Fibroblast of lung (primary cell): ENCODE data around the gene COL3A1. TPM values are rescaled to one million over a fixed set of nuclear protein-coding genes. Genes with fewer than 3 reads are reported as not detected.
A peak's percentile ranks its signal among the peaks of the same experiment; 100 is the strongest.

Experiments
- DNase-seq, 2 donors: peaks; one replicate each; pipeline versions ENCODE4 v3.0.0 to v3.0.0-alpha.2; 2010; ENCODE audit warnings: low read depth in 2 of 2
- H2AFZ ChIP-seq: 2 replicates; pipeline ENCODE4 v1.5.1; 2012; ENCODE audit warnings: low read length, control low read depth, inconsistent platforms
- H3K27ac ChIP-seq: 2 replicates; pipeline ENCODE4 v1.5.1; 2011; ENCODE audit warnings: low read length, control low read depth; ENCODE audit not compliant: insufficient read depth
- H3K27me3 ChIP-seq: 2 replicates; pipeline ENCODE4 v1.5.1; 2011; ENCODE audit warnings: mild to moderate bottlenecking, low read length; ENCODE audit not compliant: control insufficient read depth, insufficient read depth
- H3K36me3 ChIP-seq: 2 replicates; pipeline ENCODE4 v1.5.1; 2011; ENCODE audit warnings: low read length; ENCODE audit not compliant: control insufficient read depth, insufficient read depth
- H3K4me1 ChIP-seq: 2 replicates; pipeline ENCODE4 v1.5.1; 2011; ENCODE audit warnings: low read length; ENCODE audit not compliant: control insufficient read depth, insufficient read depth; ENCODE audit errors: extremely low read depth
- H3K4me2 ChIP-seq: 2 replicates; pipeline ENCODE4 v1.5.1; 2011; ENCODE audit warnings: low read length, control low read depth; ENCODE audit not compliant: insufficient read depth; ENCODE audit errors: extremely low read depth
- H3K4me3 ChIP-seq, 4 experiments: fragments of 200-600 bp in 1 of 4; sonication (generic) in 1 of 4; replicated peaks in 1 of 4; 2 replicates each; pipeline ENCODE4 v1.5.1; 2011 to 2016; ENCODE audit warnings: low read length in 4 of 4, low read depth in 3 of 4, mild to moderate bottlenecking in 3 of 4, control low read depth in 2 of 4, inconsistent platforms in 1 of 4, mixed read lengths in 1 of 4; ENCODE audit not compliant: insufficient read depth in 1 of 4; ENCODE audit errors: control extremely low read depth in 1 of 4
- H3K79me2 ChIP-seq: 2 replicates; pipeline ENCODE4 v1.5.1; 2012; ENCODE audit warnings: mild to moderate bottlenecking, low read length, inconsistent platforms; ENCODE audit not compliant: control insufficient read depth, insufficient read depth
- H3K9ac ChIP-seq: 2 replicates; pipeline ENCODE4 v1.5.1; 2011; ENCODE audit warnings: mild to moderate bottlenecking, low read length, control low read depth; ENCODE audit not compliant: insufficient read depth
- H3K9me3 ChIP-seq: 2 replicates; pipeline ENCODE4 v1.5.1; 2012; ENCODE audit warnings: low read depth, low read length; ENCODE audit not compliant: control insufficient read depth, insufficient read depth
- H4K20me1 ChIP-seq: 2 replicates; pipeline ENCODE4 v1.5.1; 2011; ENCODE audit warnings: low read length; ENCODE audit not compliant: control insufficient read depth, insufficient read depth; ENCODE audit errors: extremely low read depth
- EZH2 ChIP-seq: IDR thresholded peaks from 2 replicates; pipeline ENCODE4 v1.5.1; 2012; ENCODE audit warnings: low read length, control low read depth, mild to moderate bottlenecking; ENCODE audit errors: missing control alignments
- polyA plus RNA-seq, 2 donors: library from polyadenylated mRNA; depleted of rRNA in 1 of 2; stranded (reverse) in 1 of 2; unstranded in 1 of 2; fragments of >200 nt; gene quantifications; 2 replicates each; pipeline ENCODE4 v1.2.1, GENCODE V29; 2011 to 2012; ENCODE audit warnings: missing spikeins in 1 of 2
- total RNA-seq: library from RNA; depleted of rRNA; stranded (reverse); fragments of >200 nt; gene quantifications from 2 replicates; pipeline ENCODE4 v1.2.1, GENCODE V29; 2014
- TF ChIP-seq, protein P1 (sequence below), 2 donors: IDR thresholded peaks in 1 of 2; conservative IDR thresholded peaks in 1 of 2; 1 replicate in 1 of 2; 2 replicates in 1 of 2; pipeline ENCODE4 v1.5.1; 2011 to 2012; ENCODE audit warnings: low read length in 2 of 2, control low read depth in 1 of 2, inconsistent platforms in 1 of 2, low read depth in 1 of 2, mild to moderate bottlenecking in 1 of 2

Gene COL3A1
- total and polyA plus RNA-seq, 2 donors (not counting 1 experiment from before 2014, with no cell fraction given), result 925 to 2,255 TPM

DNA sequence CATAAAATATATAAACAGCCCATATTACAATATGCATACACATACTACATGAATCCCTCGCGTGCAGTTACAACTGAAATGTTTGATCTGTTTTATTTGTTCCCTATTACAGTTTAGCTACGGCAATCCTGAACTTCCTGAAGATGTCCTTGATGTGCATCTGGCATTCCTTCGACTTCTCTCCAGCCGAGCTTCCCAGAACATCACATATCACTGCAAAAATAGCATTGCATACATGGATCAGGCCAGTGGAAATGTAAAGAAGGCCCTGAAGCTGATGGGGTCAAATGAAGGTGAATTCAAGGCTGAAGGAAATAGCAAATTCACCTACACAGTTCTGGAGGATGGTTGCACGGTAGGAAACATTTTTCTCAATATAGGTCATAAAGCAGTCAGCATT is 36.4 kb downstream of the COL3A1 start:
- no peaks in the 10 kb centered on the region for H3K9me3 ChIP-seq
- no peaks in the 10 kb centered on the region for H3K27me3 ChIP-seq
- no peak overlapping the region for H3K27ac ChIP-seq
- no peak overlapping the region for H3K4me2 ChIP-seq
- H3K4me3 ChIP-seq, result no peak overlapping the region
- H4K20me1 ChIP-seq, result no peaks in the 10 kb centered on the region
- no peaks in the 10 kb centered on the region for H3K4me1 ChIP-seq
- H3K9ac ChIP-seq, result no peak overlapping the region
- H3K36me3 ChIP-seq, result peaks cover 20% of the 10 kb centered on the region
- H2AFZ ChIP-seq, result no peak overlapping the region
- H3K79me2 ChIP-seq, result no peaks in the 10 kb centered on the region
- DNase-seq, result no peak
- TF ChIP-seq, protein P1, sequence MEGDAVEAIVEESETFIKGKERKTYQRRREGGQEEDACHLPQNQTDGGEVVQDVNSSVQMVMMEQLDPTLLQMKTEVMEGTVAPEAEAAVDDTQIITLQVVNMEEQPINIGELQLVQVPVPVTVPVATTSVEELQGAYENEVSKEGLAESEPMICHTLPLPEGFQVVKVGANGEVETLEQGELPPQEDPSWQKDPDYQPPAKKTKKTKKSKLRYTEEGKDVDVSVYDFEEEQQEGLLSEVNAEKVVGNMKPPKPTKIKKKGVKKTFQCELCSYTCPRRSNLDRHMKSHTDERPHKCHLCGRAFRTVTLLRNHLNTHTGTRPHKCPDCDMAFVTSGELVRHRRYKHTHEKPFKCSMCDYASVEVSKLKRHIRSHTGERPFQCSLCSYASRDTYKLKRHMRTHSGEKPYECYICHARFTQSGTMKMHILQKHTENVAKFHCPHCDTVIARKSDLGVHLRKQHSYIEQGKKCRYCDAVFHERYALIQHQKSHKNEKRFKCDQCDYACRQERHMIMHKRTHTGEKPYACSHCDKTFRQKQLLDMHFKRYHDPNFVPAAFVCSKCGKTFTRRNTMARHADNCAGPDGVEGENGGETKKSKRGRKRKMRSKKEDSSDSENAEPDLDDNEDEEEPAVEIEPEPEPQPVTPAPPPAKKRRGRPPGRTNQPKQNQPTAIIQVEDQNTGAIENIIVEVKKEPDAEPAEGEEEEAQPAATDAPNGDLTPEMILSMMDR (conservative IDR thresholded peaks at IDR 0.05 in 1 of 2, IDR thresholded peaks at IDR 0.05 in 1 of 2; ENCODE audit: low read depth in 1 of 2, low read length in 2 of 2), result no peak
- TF ChIP-seq EZH2, result no peak

DNA sequence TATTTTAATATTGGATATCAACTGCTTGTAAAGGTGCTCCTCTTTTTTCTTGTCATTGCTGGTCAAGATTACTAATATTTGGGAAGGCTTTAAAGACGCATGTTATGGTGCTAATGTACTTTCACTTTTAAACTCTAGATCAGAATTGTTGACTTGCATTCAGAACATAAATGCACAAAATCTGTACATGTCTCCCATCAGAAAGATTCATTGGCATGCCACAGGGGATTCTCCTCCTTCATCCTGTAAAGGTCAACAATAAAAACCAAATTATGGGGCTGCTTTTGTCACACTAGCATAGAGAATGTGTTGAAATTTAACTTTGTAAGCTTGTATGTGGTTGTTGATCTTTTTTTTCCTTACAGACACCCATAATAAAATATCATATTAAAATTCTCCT is 38.2 kb downstream of the COL3A1 start:
- no peak overlapping the region for H2AFZ ChIP-seq
- no peak overlapping the region for H3K4me2 ChIP-seq
- no peaks in the 10 kb centered on the region for H3K9me3 ChIP-seq
- no peaks in the 10 kb centered on the region for H3K4me1 ChIP-seq
- no peaks in the 10 kb centered on the region for H4K20me1 ChIP-seq
- H3K36me3 ChIP-seq, result peaks cover 17% of the 10 kb centered on the region
- H3K9ac ChIP-seq, result no peak overlapping the region
- no peak overlapping the region for H3K27ac ChIP-seq
- H3K79me2 ChIP-seq, result no peaks in the 10 kb centered on the region
- H3K4me3 ChIP-seq, result no peak overlapping the region
- no peak for DNase-seq
- TF ChIP-seq, protein P1 (conservative IDR thresholded peaks at IDR 0.05 in 1 of 2, IDR thresholded peaks at IDR 0.05 in 1 of 2; ENCODE audit: low read depth in 1 of 2, low read length in 2 of 2), result no peak
- TF ChIP-seq EZH2, result no peak
- no peaks in the 10 kb centered on the region for H3K27me3 ChIP-seq

DNA sequence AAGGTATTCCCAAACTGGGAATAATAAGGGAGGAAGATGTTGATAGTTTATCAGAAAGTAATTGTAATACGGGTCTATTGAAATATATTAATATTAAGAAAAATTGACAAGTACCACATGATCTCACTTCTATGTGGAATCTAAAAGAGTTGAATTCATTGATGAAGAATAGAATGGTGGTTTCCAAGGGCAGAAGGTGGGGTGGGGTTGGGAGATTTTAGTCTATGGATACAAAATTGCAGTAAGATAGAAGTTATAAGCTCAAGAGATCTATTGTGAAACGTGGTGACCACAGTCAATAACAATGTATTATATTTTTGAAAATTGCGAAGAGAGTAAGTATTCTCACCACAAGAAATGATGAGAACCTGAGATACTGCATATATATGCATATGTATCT is 38.9 kb downstream of the COL3A1 start:
- no peak overlapping the region for H3K9ac ChIP-seq
- no peak for TF ChIP-seq EZH2
- TF ChIP-seq, protein P1 (conservative IDR thresholded peaks at IDR 0.05 in 1 of 2, IDR thresholded peaks at IDR 0.05 in 1 of 2; ENCODE audit: low read depth in 1 of 2, low read length in 2 of 2), result no peak
- H4K20me1 ChIP-seq, result no peaks in the 10 kb centered on the region
- no peaks in the 10 kb centered on the region for H3K27me3 ChIP-seq
- peak in 1 of 2 donors; percentile 50 for DNase-seq
- H2AFZ ChIP-seq, result no peak overlapping the region
- H3K36me3 ChIP-seq, result peaks cover 14% of the 10 kb centered on the region
- no peak overlapping the region for H3K4me3 ChIP-seq
- no peak overlapping the region for H3K4me2 ChIP-seq
- H3K9me3 ChIP-seq, result no peaks in the 10 kb centered on the region
- no peak overlapping the region for H3K27ac ChIP-seq
- no peaks in the 10 kb centered on the region for H3K4me1 ChIP-seq
- H3K79me2 ChIP-seq, result no peaks in the 10 kb centered on the region
